Activated CD4-positive, alpha-beta memory T cell treated with anti-CD3 and anti-CD28 coated beads, Interleukin-2, amount 10 ng/mL, durations not matched to agents 7 days and 5 days (primary cell): ENCODE data around the gene ZNF813. TPM values are rescaled to one million over a fixed set of nuclear protein-coding genes. Genes with fewer than 3 reads are reported as not detected.
"Not testable (repeated sequence)": the region's sequence is repeated elsewhere in the genome, so short reads cannot be mapped to it uniquely, and the experiment has no call there.

Experiments
- CTCF ChIA-PET: fragments of 350-600 bp; sonication (Branson Sonifier 250); formaldehyde crosslinking; loops from one replicate; lab custom pipeline; 2021; ENCODE audit warnings: antibody characterized with exemption, inconsistent platforms; lab: Charles Lee
- POLR2A ChIA-PET: fragments of 350-600 bp; sonication (Branson Sonifier 250); formaldehyde crosslinking; loops from one replicate; lab custom pipeline; 2021; ENCODE audit warnings: antibody characterized with exemption; lab: Charles Lee
- DNase-seq: peaks from one replicate; pipeline ENCODE4 v3.0.0-alpha.2; 2020
- H3K27ac Mint-ChIP-seq: one replicate; pipeline ENCODE4 v1.8.0; 2021; ENCODE audit warnings: mild to moderate bottlenecking, mixed read lengths
- H3K27me3 Mint-ChIP-seq: one replicate; pipeline ENCODE4 v1.8.0; 2021; ENCODE audit warnings: mixed read lengths
- H3K36me3 Mint-ChIP-seq: one replicate; pipeline ENCODE4 v1.8.0; 2021; ENCODE audit warnings: low read depth, mixed read lengths
- H3K4me1 Mint-ChIP-seq: one replicate; pipeline ENCODE4 v1.8.0; 2021; ENCODE audit warnings: mixed read lengths
- H3K4me3 Mint-ChIP-seq: one replicate; pipeline ENCODE4 v1.8.0; 2021; ENCODE audit warnings: mild to moderate bottlenecking, mixed read lengths
- H3K9me3 Mint-ChIP-seq: one replicate; pipeline ENCODE4 v1.8.0; 2021; ENCODE audit warnings: mixed read lengths
- total RNA-seq, 2 experiments: library from RNA; stranded (reverse); gene quantifications; one replicate each; pipeline ENCODE4 v1.2.3, GENCODE V29; 2021

ZNF813 gene
- total RNA-seq, 2 experiments from 2014 or later: 3.8 to 3.9 TPM

DNA sequence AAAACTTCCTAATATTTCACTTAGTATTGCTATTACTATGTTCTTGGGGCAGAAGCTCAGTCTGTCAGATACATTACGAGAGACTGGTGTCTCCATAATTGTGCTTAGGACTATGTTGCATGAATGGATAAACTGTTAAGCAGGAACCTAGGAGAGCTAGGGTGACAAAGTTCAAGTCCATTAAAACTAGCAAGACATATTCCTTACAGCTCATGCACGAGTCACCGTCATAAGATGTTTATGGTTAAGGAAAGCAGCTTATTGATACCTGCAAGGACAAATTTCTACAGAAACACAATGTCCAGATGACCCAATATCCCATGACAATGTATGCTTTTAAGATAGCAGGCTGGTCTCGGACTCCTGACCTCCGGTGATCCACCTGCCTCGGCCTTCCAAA, 5.7 kb upstream of the ZNF813 start:
- CTCF ChIA-PET: no interaction called here
- peaks cover 64% of the 10 kb centered on the region for H3K9me3 Mint-ChIP-seq
- POLR2A ChIA-PET: interaction anchor here (1.1 kb wide), 1 partner anchor 29 kb away, joined by 3 read pairs; no protein-coding TSS in a partner anchor

DNA sequence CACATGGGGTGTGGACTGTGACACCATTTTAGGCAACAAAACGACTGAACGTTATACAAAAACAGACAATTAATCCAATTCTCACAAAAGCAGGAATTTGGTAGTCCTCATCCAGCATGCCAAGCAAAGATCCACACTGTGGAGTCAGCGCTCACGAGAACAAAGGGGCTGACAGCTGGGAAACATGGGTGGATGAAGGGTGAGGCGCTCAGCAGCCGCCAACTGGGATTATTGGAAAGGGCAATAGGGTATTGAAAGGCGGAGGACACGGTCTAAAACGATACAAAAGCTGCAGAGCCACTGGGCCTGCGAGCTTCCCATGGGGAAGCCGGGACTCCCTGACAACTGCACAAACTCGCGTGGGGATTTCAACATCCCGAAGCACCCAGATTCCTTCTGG, 4.7 kb upstream of the ZNF813 start:
- Mint-ChIP-seq H3K4me3 (no peak overlapping the region), H3K9me3 (peaks cover 57% of the 10 kb centered on the region), H3K27ac (no peak overlapping the region), H3K27me3 (peaks cover 4% of the 10 kb centered on the region), H3K4me1 (peaks cover 7% of the 10 kb centered on the region), H3K36me3 (peaks cover 41% of the 10 kb centered on the region)
- POLR2A ChIA-PET: no interaction called here
- DNase-seq: no peak
- CTCF ChIA-PET: interaction anchor here (0.6 kb wide), 1 partner anchor 10 kb away, joined by 4 read pairs; no protein-coding TSS in a partner anchor

More for the DNA sequence above, 5.7 kb upstream of the ZNF813 start:
- H3K4me1 Mint-ChIP-seq: peaks cover 2% of the 10 kb centered on the region
- peaks cover 4% of the 10 kb centered on the region for H3K27me3 Mint-ChIP-seq
- H3K4me3 Mint-ChIP-seq: no peak overlapping the region
- peaks cover 44% of the 10 kb centered on the region for H3K36me3 Mint-ChIP-seq
- no peak for DNase-seq
- no peak overlapping the region for H3K27ac Mint-ChIP-seq

DNA sequence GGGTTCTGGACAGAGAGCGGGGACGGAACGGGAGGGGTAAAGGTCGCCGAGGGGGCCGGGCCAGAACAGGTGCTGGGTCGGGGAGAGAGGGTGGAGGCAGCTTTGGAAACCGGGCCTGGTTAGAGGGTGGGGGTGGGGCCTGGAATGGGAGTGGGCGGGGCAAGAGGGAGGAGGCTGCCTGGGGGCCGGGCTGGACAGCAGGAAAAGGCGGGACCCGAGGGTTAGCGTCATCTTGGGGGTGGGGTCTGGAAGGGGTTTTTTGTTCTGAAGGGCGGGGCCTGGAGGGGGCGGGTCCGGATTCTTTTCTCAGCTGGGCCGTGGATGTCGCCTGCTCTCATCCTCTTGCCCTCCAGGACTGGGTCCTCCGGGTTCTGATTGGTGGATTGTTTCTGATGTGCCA, 4.3 kb upstream of the ZNF813 start:
- H3K27ac Mint-ChIP-seq: no peak overlapping the region
- ChIA-PET CTCF (interaction anchor here (0.6 kb wide), 1 partner anchor 9 kb away, joined by 4 read pairs; no protein-coding TSS in a partner anchor), POLR2A (no interaction called here)
- no peak for DNase-seq
- peaks cover 40% of the 10 kb centered on the region for H3K36me3 Mint-ChIP-seq
- H3K4me3 Mint-ChIP-seq: no peak overlapping the region
- H3K9me3 Mint-ChIP-seq: peaks cover 54% of the 10 kb centered on the region
- peaks cover 10% of the 10 kb centered on the region for H3K4me1 Mint-ChIP-seq
- H3K27me3 Mint-ChIP-seq: peaks cover 4% of the 10 kb centered on the region

DNA sequence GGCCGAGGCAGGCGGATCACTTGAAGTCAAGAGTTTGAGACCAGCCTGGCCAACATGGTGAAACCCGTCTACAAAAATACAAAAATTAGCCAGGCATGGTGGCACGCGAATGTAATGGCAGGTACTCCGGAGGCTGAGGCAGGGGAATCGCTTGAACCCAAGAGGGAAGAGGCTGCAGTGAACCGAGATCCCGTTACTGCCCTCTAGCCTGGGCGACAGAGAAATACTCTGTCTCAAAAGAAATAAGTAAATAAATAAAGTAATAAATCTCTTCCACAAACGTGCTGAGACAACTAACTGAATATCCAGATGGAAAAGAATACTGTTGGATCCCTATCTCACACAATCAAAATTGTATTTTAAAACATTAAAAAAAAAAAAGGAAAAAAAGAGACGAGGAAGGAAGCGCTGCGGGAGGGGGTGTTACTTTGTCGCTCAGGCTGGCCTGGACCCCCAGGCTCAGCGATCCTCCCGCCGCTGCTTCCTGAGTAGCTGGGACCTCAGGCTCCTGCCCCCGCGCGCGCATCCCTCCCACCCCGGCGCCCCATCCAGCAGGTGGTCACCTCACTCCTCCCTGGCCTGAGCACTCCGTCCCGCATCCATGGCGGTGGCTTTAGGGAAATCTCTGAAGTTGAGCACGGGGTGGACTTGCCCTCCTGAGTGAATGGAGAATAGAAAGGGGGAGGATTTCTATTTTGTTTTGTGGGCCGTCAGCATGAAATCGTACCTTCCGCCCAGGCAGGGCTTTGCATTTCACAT, 628 bp upstream of the ZNF813 start:
- H3K9me3 Mint-ChIP-seq: peaks cover 31% of the 10 kb centered on the region
- H3K4me1 Mint-ChIP-seq: peaks cover 22% of the 10 kb centered on the region
- H3K4me3 Mint-ChIP-seq: peak overlapping the region; percentile 84
- H3K27ac Mint-ChIP-seq: no peak overlapping the region
- CTCF ChIA-PET: no interaction called here
- no peak for DNase-seq
- POLR2A ChIA-PET: no interaction called here
- H3K36me3 Mint-ChIP-seq: peaks cover 45% of the 10 kb centered on the region
- H3K27me3 Mint-ChIP-seq: peaks cover 4% of the 10 kb centered on the region

DNA sequence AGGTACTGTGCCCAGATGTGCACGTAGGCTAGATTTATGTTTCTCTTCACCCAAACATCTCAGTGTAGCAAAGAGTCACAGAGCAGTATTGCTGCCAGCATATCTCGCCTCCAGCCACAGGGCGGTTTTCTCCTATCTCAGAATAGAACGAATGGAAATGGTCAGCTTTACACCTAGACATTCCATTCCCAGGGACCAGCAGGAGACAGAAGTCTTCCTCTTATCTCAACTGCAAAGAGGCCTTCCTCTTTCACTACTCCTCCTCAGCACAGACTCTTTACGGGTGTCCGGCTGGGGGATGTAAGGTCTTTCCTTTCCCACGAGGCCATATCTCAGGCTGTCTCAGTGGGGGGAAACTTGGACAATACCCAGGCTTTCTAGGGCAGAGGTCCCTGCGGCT, 1.1 kb downstream of the ZNF813 start:
- H3K27ac Mint-ChIP-seq, DNase-seq, POLR2A ChIA-PET, CTCF ChIA-PET, H3K27me3 Mint-ChIP-seq: not testable (repeated sequence)
- peaks cover 33% of the 10 kb centered on the region for H3K9me3 Mint-ChIP-seq
- H3K4me3 Mint-ChIP-seq: peak overlapping the region; percentile 84
- H3K4me1 Mint-ChIP-seq: peaks cover 22% of the 10 kb centered on the region
- H3K36me3 Mint-ChIP-seq: peaks cover 47% of the 10 kb centered on the region

DNA sequence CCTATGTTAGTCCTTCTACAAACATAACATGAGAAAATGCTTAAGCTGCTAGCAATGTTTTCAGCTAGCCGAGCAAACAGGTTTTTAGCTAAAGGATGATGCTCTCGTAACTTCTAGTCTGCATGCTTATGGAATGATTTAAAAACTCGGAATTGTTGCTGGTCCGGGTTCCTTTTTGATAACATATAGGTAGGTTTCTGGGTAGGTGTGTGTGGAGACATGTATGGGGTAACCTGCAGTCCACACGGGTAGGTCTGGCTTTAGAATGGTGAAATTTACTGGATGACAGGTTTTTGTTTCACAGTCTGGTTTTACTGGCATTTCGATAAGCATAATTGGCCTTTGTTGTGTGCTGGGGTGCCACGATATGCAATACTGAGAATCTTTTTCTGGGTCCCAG, 4.4 kb downstream of the ZNF813 start:
- CTCF ChIA-PET: no interaction called here
- POLR2A ChIA-PET: no interaction called here
- Mint-ChIP-seq H3K27ac (no peak overlapping the region), H3K9me3 (peaks cover 34% of the 10 kb centered on the region), H3K27me3 (no peaks in the 10 kb centered on the region), H3K36me3 (peaks cover 62% of the 10 kb centered on the region), H3K4me1 (peaks cover 20% of the 10 kb centered on the region), H3K4me3 (no peak overlapping the region)
- DNase-seq: no peak

DNA sequence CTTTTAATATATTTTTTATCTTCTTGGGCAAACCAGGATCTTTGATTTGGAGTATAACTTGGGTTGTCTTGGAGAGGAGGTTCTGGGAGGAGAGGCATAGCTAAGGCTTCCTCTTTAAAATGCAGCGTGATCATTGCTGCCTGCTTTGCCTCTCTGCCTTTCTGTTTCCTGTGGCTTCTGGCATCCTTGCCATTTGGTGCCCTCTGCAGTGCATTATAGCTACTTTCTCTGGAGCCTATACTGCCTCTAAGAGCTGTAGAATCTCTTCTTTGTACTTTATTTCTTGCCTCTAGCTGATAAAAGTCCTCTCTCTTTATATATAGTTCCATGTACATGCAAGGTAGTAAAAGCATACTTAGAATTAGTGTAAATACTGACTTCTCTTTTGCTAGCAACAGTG, 7.3 kb downstream of the ZNF813 start:
- H3K27ac Mint-ChIP-seq, DNase-seq, H3K27me3 Mint-ChIP-seq, H3K4me1 Mint-ChIP-seq, H3K4me3 Mint-ChIP-seq: not testable (repeated sequence)
- POLR2A ChIA-PET: interaction anchor here (0.6 kb wide), 2 partner anchors 39 to 690 kb away, joined by 3 to 4 read pairs; no protein-coding TSS in a partner anchor
- Mint-ChIP-seq H3K36me3 (peaks cover 73% of the 10 kb centered on the region), H3K9me3 (peaks cover 47% of the 10 kb centered on the region)
- CTCF ChIA-PET: interaction anchor here (0.6 kb wide), 1 partner anchor 25 kb away, joined by 5 read pairs; no protein-coding TSS in a partner anchor

DNA sequence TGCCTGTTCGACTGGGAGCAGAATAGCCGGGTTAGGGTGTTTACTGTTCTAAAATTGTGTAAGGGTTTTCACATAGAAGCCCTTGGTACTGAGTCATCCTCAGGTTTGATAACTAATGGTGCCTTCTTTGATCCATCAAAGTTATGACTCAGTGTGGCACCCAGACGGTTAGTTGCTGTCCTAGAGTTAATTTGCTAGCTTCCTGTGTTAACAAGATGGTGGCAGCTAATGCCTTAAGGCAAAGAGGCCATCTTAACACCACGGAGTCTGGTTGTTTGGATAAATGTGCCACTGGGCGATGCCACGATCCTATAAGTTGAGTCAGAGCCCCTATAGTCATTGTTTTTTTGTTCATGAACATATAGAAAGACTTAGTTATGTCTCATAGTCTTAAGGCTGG, 7.9 kb downstream of the ZNF813 start:
- peaks cover 74% of the 10 kb centered on the region for H3K36me3 Mint-ChIP-seq
- POLR2A ChIA-PET, CTCF ChIA-PET, DNase-seq, H3K27me3 Mint-ChIP-seq, H3K4me3 Mint-ChIP-seq, H3K27ac Mint-ChIP-seq, H3K4me1 Mint-ChIP-seq: not testable (repeated sequence)
- peaks cover 52% of the 10 kb centered on the region for H3K9me3 Mint-ChIP-seq

DNA sequence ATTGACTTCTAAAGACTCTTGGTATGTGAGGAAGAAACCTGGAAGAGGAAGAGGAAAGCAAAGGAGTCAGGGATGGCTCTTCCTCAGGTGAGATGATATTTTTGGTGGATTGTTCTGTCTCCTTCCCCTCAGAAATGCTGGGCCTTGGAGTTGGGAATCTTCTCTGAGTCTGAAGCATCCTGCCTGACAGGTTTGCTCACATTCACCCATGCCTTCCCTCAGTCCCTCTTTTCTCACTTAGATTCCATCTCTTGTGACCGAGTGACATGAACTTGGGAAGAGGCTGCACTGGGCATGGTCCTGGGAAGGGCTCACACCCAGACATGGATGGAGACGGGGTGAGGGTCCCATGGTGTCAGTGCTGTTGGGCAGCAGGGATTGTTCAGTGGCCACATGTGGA, 16.2 kb downstream of the ZNF813 start:
- H3K27ac Mint-ChIP-seq, POLR2A ChIA-PET, H3K27me3 Mint-ChIP-seq, H3K4me1 Mint-ChIP-seq, H3K4me3 Mint-ChIP-seq, DNase-seq, CTCF ChIA-PET: not testable (repeated sequence)
- H3K9me3 Mint-ChIP-seq: peaks cover 43% of the 10 kb centered on the region
- H3K36me3 Mint-ChIP-seq: peaks cover 85% of the 10 kb centered on the region

DNA sequence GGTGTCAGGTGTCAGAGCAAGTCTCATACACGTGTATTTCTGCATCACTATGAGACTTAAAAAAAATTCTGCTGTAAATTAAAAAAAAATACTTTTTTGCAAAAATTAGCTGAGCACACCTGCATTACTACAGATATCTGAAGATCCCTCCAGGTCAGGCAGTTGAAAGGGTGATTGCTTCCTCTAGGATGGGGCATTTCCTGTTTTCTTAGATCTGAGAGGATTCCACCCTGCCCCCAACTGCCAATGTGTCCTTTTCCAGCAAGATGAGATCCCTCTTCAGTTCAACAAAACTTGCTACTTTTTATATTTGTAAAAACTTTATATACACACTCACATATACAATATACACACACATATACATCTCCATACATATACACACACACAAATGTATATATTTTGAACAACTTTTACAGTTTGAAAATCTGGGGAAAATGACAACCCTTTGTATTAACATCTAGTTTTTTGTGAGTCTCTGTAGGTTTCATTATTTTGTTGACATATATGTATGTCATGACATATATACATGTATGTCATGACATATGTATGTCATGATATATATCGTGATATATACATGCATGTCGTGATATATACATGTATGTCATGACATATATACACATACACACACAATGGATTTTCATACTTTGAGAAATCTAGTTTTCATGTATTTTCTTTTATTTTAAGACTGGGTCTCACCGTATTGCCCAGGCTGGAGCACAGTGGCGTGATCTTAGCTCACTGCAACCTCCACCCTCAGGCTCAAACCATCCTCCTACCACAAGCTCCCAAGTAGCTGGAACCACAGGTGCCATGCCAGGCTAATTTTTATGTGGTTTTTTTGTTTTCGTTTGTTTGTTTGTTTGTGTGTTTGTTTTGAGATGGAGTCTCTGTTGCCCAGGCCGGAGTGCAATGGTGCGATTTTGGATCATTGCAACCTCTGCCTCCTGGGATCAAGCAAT, 17.8 kb downstream of the ZNF813 start:
- H3K4me3 Mint-ChIP-seq: no peak overlapping the region
- CTCF ChIA-PET: no interaction called here
- POLR2A ChIA-PET: no interaction called here
- peaks cover 81% of the 10 kb centered on the region for H3K36me3 Mint-ChIP-seq
- H3K27me3 Mint-ChIP-seq: no peaks in the 10 kb centered on the region
- H3K9me3 Mint-ChIP-seq: peaks cover 35% of the 10 kb centered on the region
- no peak for DNase-seq
- no peak overlapping the region for H3K27ac Mint-ChIP-seq
- H3K4me1 Mint-ChIP-seq: no peaks in the 10 kb centered on the region

DNA sequence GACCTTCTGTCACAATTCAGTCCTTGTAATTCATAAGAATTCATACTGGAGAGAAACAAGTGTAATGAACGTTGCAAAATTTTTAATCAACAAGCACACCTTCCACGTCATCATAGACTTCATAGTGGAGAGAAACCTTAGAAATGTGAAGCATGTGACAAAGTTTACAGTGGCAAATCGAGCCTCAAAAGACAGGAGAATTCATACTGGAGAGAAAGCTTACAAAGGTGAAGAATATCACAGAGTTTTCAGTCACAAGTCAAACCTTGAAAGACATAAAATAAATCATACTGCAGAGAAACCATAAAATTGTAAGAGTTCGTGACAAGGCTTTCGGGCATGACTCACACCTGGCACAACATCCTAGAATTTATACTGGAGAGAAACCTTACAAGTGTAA, 24.6 kb downstream of the ZNF813 start:
- Mint-ChIP-seq H3K27ac (no peak overlapping the region), H3K36me3 (peaks cover 62% of the 10 kb centered on the region), H3K27me3 (no peaks in the 10 kb centered on the region), H3K9me3 (peaks cover 61% of the 10 kb centered on the region), H3K4me3 (no peak overlapping the region), H3K4me1 (no peaks in the 10 kb centered on the region)
- ChIA-PET POLR2A (no interaction called here), CTCF (no interaction called here)
- no peak for DNase-seq

DNA sequence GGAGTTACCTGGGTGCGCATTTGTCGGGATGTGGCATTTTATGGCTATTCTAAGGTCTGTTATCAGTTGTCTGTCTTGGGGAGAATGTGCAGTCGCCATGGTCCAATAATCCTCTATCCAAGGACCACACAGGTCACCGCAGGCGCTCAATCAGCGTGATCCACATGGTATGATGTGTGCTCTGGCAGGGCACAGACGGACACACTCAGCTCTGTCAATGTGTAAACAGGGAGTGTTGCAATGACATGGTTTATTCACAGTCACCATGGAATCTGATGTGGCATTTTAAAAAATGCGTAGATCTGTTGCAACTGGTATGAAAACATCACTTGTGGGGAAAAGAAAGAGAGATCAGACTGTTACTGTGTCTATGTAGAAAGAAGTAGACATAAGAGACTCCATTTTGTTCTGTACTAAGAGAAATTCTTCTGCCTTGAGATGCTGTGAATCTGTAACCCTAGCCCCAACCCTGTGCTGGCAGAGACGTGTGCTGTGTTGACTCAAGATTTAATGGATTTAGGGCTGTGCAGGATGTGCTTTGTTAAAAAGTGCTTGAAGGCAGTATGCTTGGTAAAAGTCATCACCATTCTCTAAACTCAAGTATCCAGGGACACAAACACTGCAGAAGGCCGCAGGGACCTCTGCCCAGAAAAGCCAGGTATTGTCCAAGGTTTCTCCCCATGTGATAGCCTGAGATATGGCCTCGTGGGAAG, 29.9 kb downstream of the ZNF813 start:
- H3K9me3 Mint-ChIP-seq: peaks cover 52% of the 10 kb centered on the region
- H3K4me3 Mint-ChIP-seq, H3K27me3 Mint-ChIP-seq, H3K27ac Mint-ChIP-seq, POLR2A ChIA-PET, H3K4me1 Mint-ChIP-seq, CTCF ChIA-PET, DNase-seq: not testable (repeated sequence)
- H3K36me3 Mint-ChIP-seq: peaks cover 15% of the 10 kb centered on the region
